DOHH2 (cell line): Measurements from ENCODE around the gene ABCC6.

Experiments used
- H3F3A ChIP-seq: fragments of 200-600 bp; sonication (generic), shearing (Covaris generic); 2 replicates; pipeline ENCODE4 v1.6.0; 2016; ENCODE audit warnings: antibody characterized with exemption, mild to moderate bottlenecking; ENCODE audit not compliant: control insufficient read depth, insufficient read depth
- H3K27ac ChIP-seq: fragments of 200-600 bp; sonication (generic); 2 replicates; pipeline ENCODE4 v1.5.1; 2014; ENCODE audit warnings: low read depth, mild to moderate bottlenecking, low read length, moderate library complexity
- H3K27me3 ChIP-seq: fragments of 200-600 bp; sonication (generic); 2 replicates; pipeline ENCODE4 v1.6.1; 2014; ENCODE audit warnings: mild to moderate bottlenecking, low read length, mixed read lengths; ENCODE audit not compliant: control insufficient read depth
- H3K36me3 ChIP-seq: fragments of 200-600 bp; sonication (generic); 2 replicates; pipeline ENCODE4 v1.6.1; 2014; ENCODE audit warnings: mild to moderate bottlenecking, low read length, moderate library complexity, mixed read lengths; ENCODE audit not compliant: control insufficient read depth
- H3K4me1 ChIP-seq: fragments of 200-600 bp; sonication (generic); 2 replicates; pipeline ENCODE4 v1.6.1; 2014; ENCODE audit warnings: mild to moderate bottlenecking, low read length, mixed read lengths; ENCODE audit not compliant: control insufficient read depth
- H3K4me2 ChIP-seq: fragments of 200-600 bp; sonication (generic); 2 replicates; pipeline ENCODE4 v1.6.0; 2014; ENCODE audit warnings: mild to moderate bottlenecking, low read length, moderate library complexity
- H3K4me3 ChIP-seq: fragments of 200-600 bp; sonication (generic); 2 replicates; pipeline ENCODE4 v1.5.1; 2014; ENCODE audit warnings: mild to moderate bottlenecking, low read length, mixed read lengths
- H3K79me2 ChIP-seq: fragments of 200-600 bp; sonication (generic); 2 replicates; pipeline ENCODE4 v1.6.1; 2014; ENCODE audit warnings: mild to moderate bottlenecking, low read length, mixed read lengths; ENCODE audit not compliant: control insufficient read depth
- H3K9me2 ChIP-seq: fragments of 200-600 bp; sonication (generic); replicated peaks from 2 replicates; pipeline ENCODE4 v1.6.1; 2014; ENCODE audit warnings: mild to moderate bottlenecking, low read length, mixed read lengths; ENCODE audit not compliant: control insufficient read depth
- H3K9me3 ChIP-seq: fragments of 200-600 bp; sonication (generic); 2 replicates; pipeline ENCODE4 v1.6.1; 2014; ENCODE audit warnings: antibody characterized with exemption, low read length, mixed read lengths; ENCODE audit not compliant: control insufficient read depth, insufficient read depth
- H4K20me1 ChIP-seq: fragments of 200-600 bp; sonication (generic); 2 replicates; pipeline ENCODE4 v1.6.0; 2014; ENCODE audit warnings: low read depth, mild to moderate bottlenecking, antibody characterized with exemption, low read length, moderate library complexity; ENCODE audit not compliant: control insufficient read depth, insufficient read depth
- EZH2phosphoT487 ChIP-seq: fragments of 200-600 bp; sonication (generic); IDR thresholded peaks from 2 replicates; pipeline ENCODE4 v1.6.1; 2017; ENCODE audit warnings: borderline replicate concordance, mild to moderate bottlenecking, antibody characterized with exemption, low read length, moderate library complexity, mixed read lengths
- TF ChIP-seq, protein P1 (sequence below): fragments of 200-600 bp; sonication (generic); IDR thresholded peaks from one replicate; pipeline ENCODE4 v1.5.1; 2014; ENCODE audit warnings: antibody characterized with exemption, mild to moderate bottlenecking, low read depth, low read length; ENCODE audit not compliant: poor library complexity, severe bottlenecking

The ABCC6 gene

DNA sequence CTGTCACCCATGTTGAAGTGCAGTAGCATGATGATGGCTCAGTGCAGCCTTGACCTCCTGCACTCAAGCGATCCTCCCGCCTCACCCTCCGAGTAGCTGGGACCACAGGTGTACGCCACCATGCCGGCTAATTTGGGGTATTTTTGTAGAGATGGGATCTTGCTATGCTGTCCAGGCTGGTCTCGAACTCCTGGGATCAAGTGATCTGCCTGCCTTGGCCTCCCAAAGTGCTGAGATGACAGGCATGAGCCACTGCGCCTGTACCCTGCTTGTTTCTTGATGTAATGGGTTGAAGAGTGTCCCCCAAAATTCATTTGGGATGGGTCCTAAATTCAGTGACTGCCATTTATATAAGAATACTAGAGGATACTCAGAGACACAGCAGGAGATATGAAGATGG, 57.2 kb downstream of the ABCC6 start:
- no peaks in the 10 kb centered on the region for H3K4me1 ChIP-seq
- TF ChIP-seq EZH2phosphoT487, result no peak
- no peaks in the 10 kb centered on the region for H3F3A ChIP-seq
- no peaks in the 10 kb centered on the region for H3K9me3 ChIP-seq
- no peak overlapping the region for H3K27ac ChIP-seq
- H4K20me1 ChIP-seq, result no peaks in the 10 kb centered on the region
- no peak overlapping the region for H3K4me2 ChIP-seq
- H3K79me2 ChIP-seq, result no peaks in the 10 kb centered on the region
- H3K9me2 ChIP-seq, result no peaks in the 10 kb centered on the region
- H3K27me3 ChIP-seq, result 0 out of 2 replicates have a peak, but pooled peaks cover 3% of the 10 kb centered on the region
- no peak overlapping the region for H3K4me3 ChIP-seq
- H3K36me3 ChIP-seq, result no peaks in the 10 kb centered on the region

DNA sequence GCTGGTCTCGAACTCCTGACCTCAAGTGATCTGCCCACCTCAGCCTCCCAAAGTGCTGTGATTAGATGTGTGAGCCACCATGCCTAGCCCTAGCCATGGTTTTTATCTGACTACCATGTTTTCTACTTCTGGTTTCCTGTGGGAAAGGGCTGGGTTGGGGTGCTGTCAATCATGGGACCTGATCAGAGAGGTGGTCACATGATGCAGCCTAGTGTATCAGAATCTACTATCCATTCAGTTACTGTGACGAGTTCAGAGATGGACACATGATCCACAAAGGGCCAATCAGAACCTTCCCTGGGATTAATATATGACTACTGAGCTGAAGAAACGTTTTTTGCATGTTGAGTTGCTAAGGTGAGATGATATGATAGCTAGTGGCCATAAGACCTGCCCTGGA, 59.1 kb downstream of the ABCC6 start:
- no peaks in the 10 kb centered on the region for H3K9me2 ChIP-seq
- no peaks in the 10 kb centered on the region for H3K9me3 ChIP-seq
- no peaks in the 10 kb centered on the region for H4K20me1 ChIP-seq
- 0 out of 2 replicates have a peak, but pooled peaks cover 3% of the 10 kb centered on the region for H3K27me3 ChIP-seq
- no peaks in the 10 kb centered on the region for H3K79me2 ChIP-seq
- no peaks in the 10 kb centered on the region for H3F3A ChIP-seq
- no peaks in the 10 kb centered on the region for H3K4me1 ChIP-seq
- no peak overlapping the region for H3K4me2 ChIP-seq
- no peak overlapping the region for H3K4me3 ChIP-seq
- TF ChIP-seq, protein P1, sequence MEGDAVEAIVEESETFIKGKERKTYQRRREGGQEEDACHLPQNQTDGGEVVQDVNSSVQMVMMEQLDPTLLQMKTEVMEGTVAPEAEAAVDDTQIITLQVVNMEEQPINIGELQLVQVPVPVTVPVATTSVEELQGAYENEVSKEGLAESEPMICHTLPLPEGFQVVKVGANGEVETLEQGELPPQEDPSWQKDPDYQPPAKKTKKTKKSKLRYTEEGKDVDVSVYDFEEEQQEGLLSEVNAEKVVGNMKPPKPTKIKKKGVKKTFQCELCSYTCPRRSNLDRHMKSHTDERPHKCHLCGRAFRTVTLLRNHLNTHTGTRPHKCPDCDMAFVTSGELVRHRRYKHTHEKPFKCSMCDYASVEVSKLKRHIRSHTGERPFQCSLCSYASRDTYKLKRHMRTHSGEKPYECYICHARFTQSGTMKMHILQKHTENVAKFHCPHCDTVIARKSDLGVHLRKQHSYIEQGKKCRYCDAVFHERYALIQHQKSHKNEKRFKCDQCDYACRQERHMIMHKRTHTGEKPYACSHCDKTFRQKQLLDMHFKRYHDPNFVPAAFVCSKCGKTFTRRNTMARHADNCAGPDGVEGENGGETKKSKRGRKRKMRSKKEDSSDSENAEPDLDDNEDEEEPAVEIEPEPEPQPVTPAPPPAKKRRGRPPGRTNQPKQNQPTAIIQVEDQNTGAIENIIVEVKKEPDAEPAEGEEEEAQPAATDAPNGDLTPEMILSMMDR, result no peak
- no peak for TF ChIP-seq EZH2phosphoT487
- no peaks in the 10 kb centered on the region for H3K36me3 ChIP-seq
- no peak overlapping the region for H3K27ac ChIP-seq

DNA sequence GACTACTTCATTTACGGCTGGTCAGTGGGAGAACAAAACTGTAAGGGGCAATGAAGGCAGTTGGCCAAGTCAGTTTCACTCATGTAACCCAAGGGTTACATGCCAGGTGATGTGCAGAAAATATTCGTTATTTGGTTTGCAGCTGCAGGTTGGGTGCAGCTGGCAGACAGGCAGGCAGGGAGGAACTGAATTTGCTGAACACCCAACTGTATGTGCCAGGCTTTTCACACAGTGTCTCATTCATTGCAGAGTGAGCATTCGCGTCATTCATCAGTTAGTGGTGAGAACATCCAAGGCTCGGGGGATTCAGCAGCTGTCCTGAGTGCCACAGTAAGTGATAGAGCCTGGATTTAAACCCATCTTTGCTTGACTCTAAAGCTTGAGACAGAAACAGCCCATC, 59.7 kb downstream of the ABCC6 start:
- Histone ChIP-seq H3K4me1 (no peaks in the 10 kb centered on the region), H3K27me3 (0 out of 2 replicates have a peak, but pooled peaks cover 3% of the 10 kb centered on the region), H4K20me1 (no peaks in the 10 kb centered on the region), H3K4me3 (no peak overlapping the region), H3K9me3 (no peaks in the 10 kb centered on the region), H3K27ac (no peak overlapping the region), H3K4me2 (no peak overlapping the region), H3K36me3 (no peaks in the 10 kb centered on the region), H3K9me2 (no peaks in the 10 kb centered on the region), H3K79me2 (no peaks in the 10 kb centered on the region), H3F3A (no peaks in the 10 kb centered on the region)
- TF ChIP-seq EZH2phosphoT487, result no peak
- TF ChIP-seq, protein P1, result no peak

DNA sequence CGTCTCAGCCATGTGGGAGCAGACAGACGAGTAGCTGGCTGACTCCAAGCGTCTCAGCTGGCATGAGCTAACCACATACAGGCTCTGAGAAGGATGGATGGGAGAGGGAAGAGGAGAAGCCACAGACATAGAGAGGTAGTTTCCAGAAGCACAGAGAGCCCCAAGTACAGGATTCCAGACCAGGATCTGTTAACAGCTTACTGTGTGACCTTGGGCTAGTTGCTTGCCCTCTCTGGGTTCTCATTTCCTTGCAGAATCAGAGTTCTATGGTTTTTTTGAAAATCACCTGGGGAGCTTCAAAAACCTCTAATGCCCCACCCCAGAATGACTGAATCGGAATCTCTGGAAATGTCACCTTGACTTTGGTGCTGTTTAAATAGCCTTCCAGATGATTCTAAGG, 60.2 kb downstream of the ABCC6 start:
- H3K36me3 ChIP-seq, result no peaks in the 10 kb centered on the region
- no peaks in the 10 kb centered on the region for H3K9me2 ChIP-seq

More for the DNA sequence above, 60.2 kb downstream of the ABCC6 start:
- H3F3A ChIP-seq, result no peaks in the 10 kb centered on the region
- H3K4me3 ChIP-seq, result no peak overlapping the region
- no peak overlapping the region for H3K27ac ChIP-seq
- H3K79me2 ChIP-seq, result no peaks in the 10 kb centered on the region
- H3K4me1 ChIP-seq, result no peaks in the 10 kb centered on the region
- 0 out of 2 replicates have a peak, but pooled peaks cover 3% of the 10 kb centered on the region for H3K27me3 ChIP-seq
- TF ChIP-seq EZH2phosphoT487, result no peak
- TF ChIP-seq, protein P1, result no peak
- H4K20me1 ChIP-seq, result no peaks in the 10 kb centered on the region
- H3K4me2 ChIP-seq, result no peak overlapping the region
- no peaks in the 10 kb centered on the region for H3K9me3 ChIP-seq
